ENCODE data around the gene POLK.

DNA sequence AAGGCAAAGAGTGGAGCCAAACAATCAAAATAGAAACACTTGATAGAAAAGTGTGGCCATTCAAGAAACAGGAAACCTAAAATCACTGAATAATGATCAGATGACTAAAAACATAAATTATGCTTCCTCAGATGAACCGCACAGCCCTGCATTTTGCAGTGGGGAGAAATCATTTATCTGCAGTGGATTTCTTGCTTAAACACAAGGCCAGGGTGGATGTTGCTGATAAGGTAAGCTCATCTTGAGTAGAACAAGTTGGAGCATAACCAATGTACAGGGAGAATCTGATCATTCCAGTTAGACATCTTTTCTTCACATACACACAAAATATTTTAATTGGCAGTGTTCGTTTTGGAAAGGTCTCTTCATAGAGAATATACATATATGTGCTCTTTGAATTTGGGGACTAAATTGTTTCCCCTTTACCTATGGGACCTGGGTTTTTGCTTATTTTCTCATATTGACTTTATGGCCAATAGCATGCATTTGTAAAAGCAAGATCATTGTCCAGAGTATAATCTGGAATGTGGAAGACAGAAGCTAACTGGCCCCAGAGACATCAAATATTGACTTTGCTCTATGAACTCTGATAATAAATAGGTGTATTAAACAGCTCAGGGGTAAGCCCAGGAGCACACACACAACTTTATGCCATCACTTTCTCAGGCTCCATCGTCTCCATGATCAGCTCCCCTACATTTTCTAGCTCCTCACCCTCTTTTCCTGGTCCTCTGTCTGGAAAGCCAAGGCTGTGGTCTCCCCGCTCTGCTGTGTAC, 108.7 kb downstream of the POLK start:
- TF ChIP-seq POLR2AphosphoS5 (IDR thresholded peaks at IDR 0.05; ENCODE audit: low read depth, low read length) (no peak), POLR2A (IDR thresholded peaks at IDR 0.05; ENCODE audit: low read depth, low read length) (no peak), TAF1 (IDR thresholded peaks at IDR 0.05; ENCODE audit: borderline replicate concordance, low read depth, low read length) (no peak)

All from GM12892 (cell line).